ENCODE results near the gene SLC44A2. TPM values are rescaled to one million over a fixed set of nuclear protein-coding genes. Genes with fewer than 3 reads are reported as not detected.

The SLC44A2 gene
- total and polyA plus RNA-seq, 2 donors from 2014 or later: 150 to 345 TPM

GRCh38 chr19:10601999-10602329, 23.4 kb upstream of the SLC44A2 start:
- Histone ChIP-seq H3K4me3 (ENCODE audit: low read length in 3 of 3) (peak overlapping the region in 1 of 3 donors; percentile 46), H3K4me1 (ENCODE audit: control insufficient read depth in 2 of 3, insufficient read depth in 2 of 3, low read depth in 1 of 3, low read length in 3 of 3) (peaks cover 0 to 5% (median 0%) of the 10 kb centered on the region in 3 donors), H3K27me3 (ENCODE audit: control insufficient read depth, insufficient read depth, low read length) (no peaks in the 10 kb centered on the region), H3K9me3 (ENCODE audit: control insufficient read depth in 2 of 3, insufficient read depth in 1 of 3, low read length in 3 of 3) (no peaks in the 10 kb centered on the region), H3K36me3 (ENCODE audit: control insufficient read depth in 2 of 3, insufficient read depth in 3 of 3, low read length in 3 of 3) (no peaks in the 10 kb centered on the region), H3K27ac (ENCODE audit: low read depth in 2 of 2, low read length in 2 of 2) (no peak overlapping the region), H3K9ac (ENCODE audit: low read length in 3 of 3) (no peak overlapping the region)
- FAIRE-seq (no peak), DNase-seq (no peak)
- no peak for TF ChIP-seq CTCF (IDR thresholded peaks at IDR 0.05; ENCODE audit: borderline replicate concordance, extremely low read depth, insufficient read depth)
- intact Hi-C loops (cut with DNase I): no loop called here

GRCh38 chr19:10602330-10603083, 22.8 kb upstream of the SLC44A2 start:
- DNase-seq (peak; percentile 80 to 93 (median 90)), FAIRE-seq (no peak)
- Histone ChIP-seq H3K36me3 (ENCODE audit: control insufficient read depth in 2 of 3, insufficient read depth in 3 of 3, low read length in 3 of 3) (no peaks in the 10 kb centered on the region), H3K4me3 (ENCODE audit: low read length in 3 of 3) (peak overlapping the region; percentile 64 to 74 (median 68)), H3K27me3 (ENCODE audit: control insufficient read depth, insufficient read depth, low read length) (no peaks in the 10 kb centered on the region), H3K27ac (ENCODE audit: low read depth in 2 of 2, low read length in 2 of 2) (peak overlapping the region; percentile 89 to 94), H3K9ac (ENCODE audit: low read length in 3 of 3) (peak overlapping the region; percentile 43 to 69 (median 54)), H3K9me3 (ENCODE audit: control insufficient read depth in 2 of 3, insufficient read depth in 1 of 3, low read length in 3 of 3) (no peaks in the 10 kb centered on the region), H3K4me1 (ENCODE audit: control insufficient read depth in 2 of 3, insufficient read depth in 2 of 3, low read depth in 1 of 3, low read length in 3 of 3) (peaks cover 0 to 5% (median 0%) of the 10 kb centered on the region in 3 donors)
- TF ChIP-seq CTCF (IDR thresholded peaks at IDR 0.05; ENCODE audit: borderline replicate concordance, extremely low read depth, insufficient read depth): no peak
- intact Hi-C loops (cut with DNase I): no loop called here

- DNase-seq: peak in 4 of 5 donors; percentile 21 to 81 (median 63)
- intact Hi-C loops (cut with DNase I): no loop called here
- TF ChIP-seq CTCF (IDR thresholded peaks at IDR 0.05; ENCODE audit: borderline replicate concordance, extremely low read depth, insufficient read depth): no peak
- peaks cover 0 to 5% (median 0%) of the 10 kb centered on the region in 3 donors for H3K4me1 ChIP-seq (ENCODE audit: control insufficient read depth in 2 of 3, insufficient read depth in 2 of 3, low read depth in 1 of 3, low read length in 3 of 3)
- FAIRE-seq: no peak
- peak overlapping the region; percentile 89 to 94 for H3K27ac ChIP-seq (ENCODE audit: low read depth in 2 of 2, low read length in 2 of 2)
- H3K36me3 ChIP-seq (ENCODE audit: control insufficient read depth in 2 of 3, insufficient read depth in 3 of 3, low read length in 3 of 3): no peaks in the 10 kb centered on the region
- peak overlapping the region; percentile 43 to 69 (median 54) for H3K9ac ChIP-seq (ENCODE audit: low read length in 3 of 3)
- no peaks in the 10 kb centered on the region for H3K27me3 ChIP-seq (ENCODE audit: control insufficient read depth, insufficient read depth, low read length)
- H3K9me3 ChIP-seq (ENCODE audit: control insufficient read depth in 2 of 3, insufficient read depth in 1 of 3, low read length in 3 of 3): no peaks in the 10 kb centered on the region
- peak overlapping the region; percentile 64 to 74 (median 68) for H3K4me3 ChIP-seq (ENCODE audit: low read length in 3 of 3)
Observed at GRCh38 chr19:10603084-10603872, 22.1 kb upstream of the SLC44A2 start.

Measured in kidney (tissue), 14 donors.